ENCODE results near the gene ZFAND3. TPM values are rescaled to one million over a fixed set of nuclear protein-coding genes. Genes with fewer than 3 reads are reported as not detected.

The ZFAND3 gene
- total and polyA plus RNA-seq, 2 donors (not counting 3 experiments of a cell fraction or from before 2014, with no cell fraction given): 15.4 to 54.2 TPM

GRCh38 chr6:38193051-38193450 lies 373.5 kb downstream of the ZFAND3 start:
- BruUV-seq (replicated peaks): no TSS peak
- Histone ChIP-seq H4K20me1 (replicated peaks; ENCODE audit: control insufficient read depth, extremely low read depth, insufficient read depth, low read length) (no peaks in the 10 kb centered on the region), H3K9ac (replicated peaks; ENCODE audit: extremely low read depth, insufficient read depth, low read length) (no peak overlapping the region), H3K4me2 (ENCODE audit: insufficient read depth, low read length) (no peak overlapping the region), H3K79me2 (ENCODE audit: control insufficient read depth, insufficient read depth, low read length) (no peaks in the 10 kb centered on the region), H3K27me3 (ENCODE audit: control insufficient read depth in 2 of 2, insufficient read depth in 2 of 2, low read length in 2 of 2) (no peaks in the 10 kb centered on the region), H3K4me1 (ENCODE audit: control insufficient read depth, extremely low read depth, insufficient read depth, low read length) (peaks cover 13% of the 10 kb centered on the region), H3K9me3 (replicated peaks; ENCODE audit: control insufficient read depth, insufficient read depth, low read length) (no peaks in the 10 kb centered on the region), H3K36me3 (ENCODE audit: control insufficient read depth in 2 of 2, extremely low read depth in 1 of 2, insufficient read depth in 2 of 2, low read length in 2 of 2) (no peaks in the 10 kb centered on the region), H2AFZ (ENCODE audit: low read depth, low read length) (no peak overlapping the region), H3K9me1 (replicated peaks; ENCODE audit: control insufficient read depth, extremely low read depth, insufficient read depth, low read length) (no peaks in the 10 kb centered on the region), H3K4me3 (replicated peaks in 1 of 3; ENCODE audit: insufficient read depth in 1 of 3, low read depth in 1 of 3, low read length in 3 of 3) (no peak overlapping the region), H3K27ac (ENCODE audit: insufficient read depth, low read depth, low read length) (no peak overlapping the region)
- FAIRE-seq: no peak
- TF ChIP-seq EZH2 (IDR thresholded peaks at IDR 0.05; ENCODE audit: borderline replicate concordance, low read depth, low read length, severe bottlenecking) (no peak), GATA2 (IDR thresholded peaks at IDR 0.05; ENCODE audit: insufficient read depth, insufficient read length, low read depth, low read length) (no peak), MYC (IDR thresholded peaks at IDR 0.05; ENCODE audit: low read depth, low read length) (no peak), MAX (IDR thresholded peaks at IDR 0.05; ENCODE audit: insufficient read depth, insufficient read length) (no peak), POLR2AphosphoS5 (IDR thresholded peaks at IDR 0.05; ENCODE audit: insufficient read depth, low read depth, low read length) (no peak), POLR2A (IDR thresholded peaks at IDR 0.05; ENCODE audit: low read depth, low read length) (no peak), JUN (IDR thresholded peaks at IDR 0.05; ENCODE audit: borderline replicate concordance, insufficient read depth, insufficient read length, low read depth) (no peak), FOS (IDR thresholded peaks at IDR 0.05; ENCODE audit: borderline replicate concordance, insufficient read depth, low read length) (no peak), CTCF (IDR thresholded peaks at IDR 0.05; ENCODE audit: extremely low read depth in 1 of 2, insufficient read depth in 1 of 2, low read depth in 1 of 2, low read length in 2 of 2) (no peak)
- ChIA-PET POLR2A (no interaction called here), CTCF (interaction anchor here (1.2 to 3.4 kb wide), 2 partner anchors 17 to 301 kb away, joined by 3 to 11 read pairs; no protein-coding TSS in a partner anchor)
- dilution Hi-C loops (cut with MboI; ENCODE audit: extremely low pct_ligation_motif_present, low sequenced_read_pairs) (no loop called here), intact Hi-C loops (cut with micrococcal nuclease) (loop anchor here (2.0 to 10.0 kb wide), 3 partner anchors 38 to 482 kb away; no protein-coding TSS in a partner anchor)
- DNase-seq (ENCODE audit: low read depth, low spot score): no peak
